ENCODE results near the gene NEURL4.
"Not testable (repeated sequence)": the region's sequence is repeated elsewhere in the genome, so short reads cannot be mapped to it uniquely, and the experiment has no call there.

NEURL4 gene

GRCh38 chr17:7346761-7347614, 17.9 kb upstream of the NEURL4 start:
- DNase-seq: no peak

GRCh38 chr17:7343250-7343649, 14.1 kb upstream of the NEURL4 start:
- DNase-seq: no peak

DNA sequence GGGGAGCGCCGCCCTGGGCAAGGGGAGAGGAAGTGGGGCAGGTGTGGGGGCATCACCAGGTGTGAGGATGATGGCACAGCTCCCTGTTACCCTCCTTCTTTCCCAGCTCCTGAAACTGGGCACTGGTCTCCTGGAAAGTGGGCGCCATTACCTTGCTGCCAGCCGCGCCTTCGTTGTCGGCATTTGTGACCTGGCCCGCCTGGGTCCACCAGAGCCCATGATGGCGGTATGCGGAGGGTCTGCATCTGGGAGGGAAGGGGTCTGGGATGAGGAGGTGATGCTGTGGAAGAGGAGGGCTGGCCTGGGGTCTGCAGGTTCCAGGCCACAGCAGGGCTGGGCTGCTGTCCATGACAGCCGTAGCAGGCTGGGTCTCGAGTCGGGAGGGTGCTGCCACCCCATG, 12.7 kb upstream of the NEURL4 start:
- DNase-seq: no peak

- no peak for DNase-seq
Measured at GRCh38 chr17:7340179-7340578, 11.0 kb upstream of the NEURL4 start.

GRCh38 chr17:7337600-7337999, 8.5 kb upstream of the NEURL4 start:
- not testable (repeated sequence) for DNase-seq

DNA sequence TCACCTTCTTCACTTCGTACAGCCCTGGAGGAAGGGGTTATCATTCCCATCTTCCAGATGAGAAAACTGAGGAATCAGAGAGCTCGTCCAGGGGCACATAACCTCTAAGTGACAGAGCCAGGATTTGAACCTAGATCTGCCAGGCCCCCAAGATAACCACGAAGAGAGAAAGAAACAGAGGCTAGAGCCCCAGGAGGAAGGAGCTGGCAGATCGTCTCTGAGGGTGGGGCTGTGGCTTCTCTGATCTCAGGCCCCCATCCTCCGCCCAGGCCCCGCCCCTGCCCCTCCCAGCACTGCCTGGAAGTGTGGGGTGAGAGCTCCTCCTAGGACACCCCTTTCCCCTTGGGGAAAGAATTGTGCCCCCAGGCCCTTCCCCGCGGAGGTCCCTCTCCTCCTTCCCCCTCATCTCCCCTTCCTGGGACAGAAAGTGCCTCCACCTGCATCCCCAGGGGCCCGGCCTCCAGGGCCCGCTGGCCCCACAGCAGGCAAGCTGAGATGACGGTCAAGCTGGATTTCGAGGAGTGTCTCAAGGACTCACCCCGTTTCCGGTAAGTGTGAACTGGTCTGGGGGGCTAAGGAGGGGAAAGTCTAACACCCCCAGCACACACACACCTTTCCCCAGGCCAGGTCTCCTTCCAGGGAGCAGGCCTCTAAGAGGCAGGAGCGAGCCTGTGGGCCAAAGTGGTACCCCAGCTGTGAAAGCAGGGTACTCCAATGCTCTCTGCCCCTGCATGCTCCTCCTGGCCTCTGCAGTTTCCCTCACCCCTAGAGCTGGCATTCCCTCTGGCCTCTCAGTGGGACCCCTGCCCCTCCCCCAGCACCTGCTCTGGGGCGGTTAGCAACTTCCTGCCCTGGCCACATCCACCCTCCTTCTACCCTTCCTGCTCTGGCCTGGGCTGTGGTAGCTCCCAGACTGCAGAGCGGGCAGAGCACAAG, 7.4 kb upstream of the NEURL4 start, which contains the start of gene ACAP1:
ACAP1 (plus strand) TSS at position 290 of the 936 bp plus-strand sequence; CDS start at position 496, 206 bp downstream.
- DNase-seq: no peak

DNA sequence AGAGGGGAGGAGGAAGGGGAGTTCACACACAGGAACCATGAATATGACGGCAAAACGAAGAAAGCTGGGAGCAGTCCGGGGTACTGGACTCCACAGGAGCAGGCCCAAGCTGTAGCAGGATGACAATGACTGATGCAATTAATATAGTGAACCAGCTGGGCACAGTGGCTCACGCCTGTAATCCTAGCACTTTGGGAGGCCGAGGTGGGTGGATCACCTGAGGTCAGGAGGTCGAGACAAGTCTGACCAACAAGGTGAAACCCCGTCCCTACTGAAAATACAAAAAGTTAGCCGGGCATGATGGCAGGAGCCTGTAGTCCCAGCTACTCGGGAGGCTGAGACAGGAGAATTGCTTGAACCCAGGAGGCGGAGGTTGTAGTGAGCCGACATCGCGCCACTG, 6.6 kb upstream of the NEURL4 start:
- DNase-seq: not testable (repeated sequence)

GRCh38 chr17:7334938-7335538, 5.9 kb upstream of the NEURL4 start:
- no peak for DNase-seq

DNA sequence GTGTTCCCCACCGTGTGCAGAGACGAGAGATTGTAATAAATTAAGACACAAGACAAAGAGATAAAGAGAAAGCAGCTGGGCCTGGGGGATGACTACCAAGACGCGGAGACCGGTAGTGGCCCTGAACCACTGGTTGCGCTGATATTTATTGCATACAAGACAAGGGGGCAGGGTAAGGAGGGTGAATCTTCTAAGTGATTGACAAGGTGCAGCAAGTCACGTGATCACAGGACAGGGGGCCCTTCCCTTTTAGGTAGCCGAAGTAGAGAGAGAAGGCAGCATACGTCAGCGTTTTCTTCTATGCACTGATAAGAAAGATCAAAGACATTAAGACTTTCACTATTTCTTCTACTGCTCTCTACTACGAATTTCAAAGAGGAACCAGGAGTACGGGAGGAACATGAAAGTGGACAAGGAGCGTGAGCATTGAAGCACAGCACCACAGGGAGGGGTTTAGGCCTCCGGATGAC, 3.5 kb upstream of the NEURL4 start:
- not testable (repeated sequence) for DNase-seq

GRCh38 chr17:7332111-7332510, 3.0 kb upstream of the NEURL4 start:
- no peak for DNase-seq

GRCh38 chr17:7330638-7331015, 1.5 kb upstream of the NEURL4 start:
- DNase-seq: no peak

DNA sequence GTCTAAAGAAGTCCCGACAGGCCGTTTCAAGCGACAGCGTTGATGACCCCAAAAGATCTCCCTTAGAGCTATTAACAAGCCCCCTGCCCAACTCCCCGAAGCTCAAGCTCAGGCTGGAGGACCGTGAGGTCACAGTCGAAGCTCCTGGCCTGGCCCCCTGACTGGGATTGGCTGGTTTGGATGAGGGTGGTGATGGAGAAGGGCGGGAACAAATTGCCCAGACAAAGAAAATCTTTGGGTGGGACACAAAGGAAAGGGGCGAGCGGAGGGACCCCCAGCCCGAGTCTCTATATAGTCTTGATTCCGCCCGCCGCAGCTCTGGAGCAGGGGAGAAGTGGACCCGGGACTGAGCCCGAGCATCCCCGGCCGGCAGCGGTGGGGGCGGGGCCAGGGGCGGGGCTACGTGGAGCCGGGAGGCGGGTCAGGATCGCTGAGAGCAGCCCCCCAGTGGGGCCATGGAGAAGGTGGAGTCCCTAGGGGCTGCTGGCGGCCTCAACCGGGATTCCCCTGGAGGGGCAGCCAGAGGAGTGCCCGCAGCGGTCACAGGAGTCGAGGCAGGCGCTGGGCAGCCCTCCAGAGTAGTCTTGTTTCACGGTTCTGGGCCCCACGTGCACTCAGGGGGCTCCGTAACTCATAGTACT, 982 bp upstream of the NEURL4 start:
- peak; percentile 77 to 84 for DNase-seq

GRCh38 chr17:7329374-7329996, 350 bp upstream of the NEURL4 start:
- DNase-seq: peak; percentile 95 to 98

DNA sequence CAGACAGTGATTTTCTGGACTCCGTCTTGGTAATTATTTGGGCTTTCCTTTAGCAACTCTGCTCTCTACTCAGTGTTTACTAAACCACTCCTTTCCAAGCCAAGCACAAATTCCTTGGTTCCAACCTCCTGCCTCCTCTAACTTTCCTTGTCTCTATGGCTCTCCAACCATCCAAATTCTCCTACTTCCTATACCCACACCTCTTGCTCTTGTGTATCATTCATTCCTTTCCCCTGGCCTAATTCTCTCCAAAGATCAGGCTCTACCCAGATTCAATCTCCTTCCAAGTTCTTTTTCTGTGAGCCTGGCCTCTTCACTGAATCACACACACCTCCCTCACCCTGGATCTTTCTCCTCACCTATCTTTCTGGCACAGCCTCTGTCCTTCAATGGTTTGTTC, 1.1 kb downstream of the NEURL4 start:
- no peak for DNase-seq

DNA sequence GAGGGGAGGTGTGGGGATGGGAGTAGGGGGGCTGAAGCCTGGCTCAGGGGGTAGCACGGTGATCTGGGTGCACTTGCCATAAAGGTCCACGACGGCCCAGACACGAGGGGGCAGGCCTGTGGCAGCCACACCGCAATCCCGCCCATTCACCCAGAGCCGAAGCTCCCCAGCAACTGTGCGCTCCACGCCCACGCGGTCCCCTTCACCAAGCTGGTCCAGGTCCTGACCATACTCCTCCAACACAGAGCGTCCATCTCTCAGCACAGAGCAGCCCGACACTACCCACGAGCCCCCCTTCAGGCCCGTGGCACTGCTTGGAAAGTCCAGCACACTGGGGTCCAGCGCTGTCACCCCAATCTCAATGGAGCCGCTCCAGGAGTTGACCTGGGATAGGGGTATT, 1.6 kb downstream of the NEURL4 start:
- no peak for DNase-seq

DNA sequence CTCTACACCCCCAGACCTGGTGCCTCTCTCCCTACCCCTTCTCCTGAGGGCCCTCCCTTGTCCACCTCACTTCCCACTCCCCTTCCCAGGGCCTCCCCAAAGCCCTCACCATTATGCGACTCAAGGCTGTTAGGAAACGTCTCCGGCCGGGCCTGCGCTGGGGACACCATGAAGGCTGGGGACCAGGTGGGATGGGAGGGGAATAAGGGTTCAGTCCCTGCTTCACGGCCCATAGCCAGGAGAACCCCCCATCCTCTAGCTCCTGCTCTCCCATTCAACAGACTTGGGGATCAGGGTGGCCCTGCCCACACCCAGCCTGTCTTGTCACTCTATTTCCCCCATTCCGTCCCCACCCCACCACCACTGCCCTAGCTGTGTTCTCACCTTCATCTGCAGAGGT, 2.1 kb downstream of the NEURL4 start:
- no peak for DNase-seq

GRCh38 chr17:7326186-7326585, 2.9 kb downstream of the NEURL4 start:
- DNase-seq: no peak

GRCh38 chr17:7325031-7325528, 4.1 kb downstream of the NEURL4 start:
- DNase-seq: no peak

DNA sequence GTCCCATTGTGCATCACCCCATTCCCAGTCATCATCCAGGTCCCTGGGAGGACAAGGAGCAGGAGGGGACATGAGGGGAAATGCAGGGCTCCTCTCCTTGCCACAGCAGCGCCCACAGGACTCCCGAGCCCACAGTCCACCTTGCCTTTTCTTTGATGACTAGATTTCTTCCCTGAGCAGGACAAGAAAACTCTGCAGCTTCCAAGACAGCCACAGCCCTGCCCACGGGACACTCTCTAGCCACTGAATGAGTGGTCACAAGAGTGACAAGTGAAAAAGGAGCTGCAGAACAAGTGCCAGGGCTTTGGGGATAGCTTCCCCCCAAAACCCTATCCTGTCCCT, 4.7 kb downstream of the NEURL4 start:
- no peak for DNase-seq

DNA sequence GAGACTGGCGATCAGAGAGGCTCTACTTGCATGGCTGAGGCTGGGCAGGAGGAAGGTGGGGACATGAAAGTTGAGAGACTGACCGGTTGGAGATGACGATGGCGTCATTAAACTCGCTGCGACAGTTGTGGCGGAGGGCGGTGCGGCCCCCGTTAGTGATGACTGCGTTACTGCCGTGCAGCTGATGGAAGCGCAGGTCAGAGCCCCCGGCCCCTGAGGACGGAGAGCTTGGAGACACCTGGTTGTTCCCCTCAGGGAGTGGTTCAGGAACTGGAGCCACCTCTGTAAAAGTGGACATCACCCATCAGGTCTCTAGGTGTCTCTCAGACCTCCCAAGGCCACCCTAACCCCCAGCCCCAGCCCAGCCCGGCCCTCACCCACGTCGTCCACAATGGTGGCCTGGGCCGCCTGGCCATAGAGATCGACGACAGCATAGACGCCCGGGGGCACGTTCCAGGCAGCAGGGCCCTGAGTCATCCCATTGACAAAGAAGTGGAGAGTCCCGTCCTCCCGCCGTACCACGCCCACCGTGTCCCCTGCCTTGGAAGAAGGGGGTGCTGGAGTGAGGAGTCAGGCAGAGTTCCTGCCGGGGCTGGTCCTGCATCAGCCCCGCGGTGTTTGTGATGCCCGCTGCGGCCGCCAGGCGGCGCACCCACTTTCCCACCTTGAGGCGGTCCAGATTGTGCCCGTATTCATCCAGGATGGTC, 5.3 kb downstream of the NEURL4 start:
- DNase-seq: no peak

DNA sequence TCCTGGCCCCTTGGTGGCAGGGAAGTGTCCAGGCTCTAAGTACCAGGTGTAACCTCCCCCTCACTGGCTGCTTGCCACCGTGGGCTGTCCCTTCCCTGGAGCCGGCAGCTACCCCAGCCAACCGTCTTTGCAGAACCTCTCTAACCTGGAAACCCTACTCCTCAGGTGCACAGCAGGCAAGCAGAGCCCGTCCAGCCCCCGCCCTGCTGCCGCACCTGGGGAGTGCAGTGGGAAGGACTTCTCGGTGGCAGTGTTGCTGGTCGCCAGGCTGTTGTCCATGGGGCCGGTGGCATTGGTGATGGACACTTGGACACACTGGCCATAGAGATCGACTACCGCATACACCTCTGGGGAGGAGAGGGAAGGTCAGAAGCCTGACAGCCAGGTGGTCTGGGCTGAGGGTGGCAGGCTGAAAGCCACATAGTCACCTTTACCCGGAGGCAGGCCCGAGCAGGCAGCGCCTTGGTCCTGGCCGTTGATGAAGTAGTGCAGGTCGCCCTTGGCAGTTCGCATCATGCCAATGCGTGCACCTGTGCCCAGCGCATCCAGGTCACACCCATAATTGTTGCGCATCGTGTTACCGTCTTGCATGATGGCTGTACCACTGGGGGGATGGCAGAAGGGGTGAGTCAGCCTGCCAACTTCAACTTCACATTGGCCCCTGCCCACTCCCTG, 6.5 kb downstream of the NEURL4 start:
- no peak for DNase-seq
